ENCODE data around the gene RABGAP1L.
A peak's percentile ranks its signal among the peaks of the same experiment; 100 is the strongest.

The RABGAP1L gene

DNA sequence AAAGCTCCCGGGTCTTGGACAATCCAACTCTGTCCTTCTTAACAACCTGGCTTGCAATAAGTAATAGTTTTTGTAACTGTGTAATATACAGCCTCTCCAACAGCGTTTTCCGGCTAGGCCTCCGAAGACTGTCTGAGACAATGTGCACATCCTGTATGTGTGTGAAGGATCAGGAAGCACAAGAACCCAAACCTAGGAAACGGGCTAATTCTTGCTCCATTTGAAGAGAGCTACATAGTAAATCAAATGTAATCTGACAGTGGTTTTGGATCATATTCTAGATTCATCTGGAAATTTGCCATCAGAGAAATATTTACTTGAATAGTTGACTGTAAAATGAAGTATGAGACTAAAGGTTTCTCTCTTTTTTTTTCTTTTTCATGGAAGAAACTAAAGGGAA lies 289.7 kb downstream of the RABGAP1L start:
- Histone ChIP-seq H2AFZ (ENCODE audit: low read depth, low read length, severe bottlenecking) (no peak overlapping the region), H3K79me2 (ENCODE audit: insufficient read depth, low read length) (peaks cover 6% of the 10 kb centered on the region), H3K27ac (ENCODE audit: low read depth, low read length) (no peak overlapping the region), H3K9ac (ENCODE audit: low read length) (no peak overlapping the region), H3K27me3 (ENCODE audit: low read length) (no peaks in the 10 kb centered on the region), H3K4me3 (ENCODE audit: insufficient read depth, low read length, poor library complexity, severe bottlenecking) (no peak overlapping the region), H3K9me2 (replicated peaks; ENCODE audit: insufficient read depth, low read length) (no peaks in the 10 kb centered on the region), H3K36me3 (ENCODE audit: low read length) (no peaks in the 10 kb centered on the region), H3K4me2 (ENCODE audit: low read depth, low read length, poor library complexity, severe bottlenecking) (no peak overlapping the region), H3K9me3 (ENCODE audit: insufficient read depth, low read length) (no peaks in the 10 kb centered on the region), H4K20me1 (ENCODE audit: low read depth, low read length) (no peaks in the 10 kb centered on the region), H3F3A (ENCODE audit: insufficient read depth) (0 out of 2 replicates have a peak, but pooled peaks cover 5% of the 10 kb centered on the region)
- TF ChIP-seq EZH2phosphoT487 (conservative IDR thresholded peaks at IDR 0.05; ENCODE audit: low read length), result no peak
- TF ChIP-seq, protein P1, sequence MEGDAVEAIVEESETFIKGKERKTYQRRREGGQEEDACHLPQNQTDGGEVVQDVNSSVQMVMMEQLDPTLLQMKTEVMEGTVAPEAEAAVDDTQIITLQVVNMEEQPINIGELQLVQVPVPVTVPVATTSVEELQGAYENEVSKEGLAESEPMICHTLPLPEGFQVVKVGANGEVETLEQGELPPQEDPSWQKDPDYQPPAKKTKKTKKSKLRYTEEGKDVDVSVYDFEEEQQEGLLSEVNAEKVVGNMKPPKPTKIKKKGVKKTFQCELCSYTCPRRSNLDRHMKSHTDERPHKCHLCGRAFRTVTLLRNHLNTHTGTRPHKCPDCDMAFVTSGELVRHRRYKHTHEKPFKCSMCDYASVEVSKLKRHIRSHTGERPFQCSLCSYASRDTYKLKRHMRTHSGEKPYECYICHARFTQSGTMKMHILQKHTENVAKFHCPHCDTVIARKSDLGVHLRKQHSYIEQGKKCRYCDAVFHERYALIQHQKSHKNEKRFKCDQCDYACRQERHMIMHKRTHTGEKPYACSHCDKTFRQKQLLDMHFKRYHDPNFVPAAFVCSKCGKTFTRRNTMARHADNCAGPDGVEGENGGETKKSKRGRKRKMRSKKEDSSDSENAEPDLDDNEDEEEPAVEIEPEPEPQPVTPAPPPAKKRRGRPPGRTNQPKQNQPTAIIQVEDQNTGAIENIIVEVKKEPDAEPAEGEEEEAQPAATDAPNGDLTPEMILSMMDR (IDR thresholded peaks at IDR 0.05; ENCODE audit: insufficient read depth, low read length, poor library complexity, severe bottlenecking), result no peak

DNA sequence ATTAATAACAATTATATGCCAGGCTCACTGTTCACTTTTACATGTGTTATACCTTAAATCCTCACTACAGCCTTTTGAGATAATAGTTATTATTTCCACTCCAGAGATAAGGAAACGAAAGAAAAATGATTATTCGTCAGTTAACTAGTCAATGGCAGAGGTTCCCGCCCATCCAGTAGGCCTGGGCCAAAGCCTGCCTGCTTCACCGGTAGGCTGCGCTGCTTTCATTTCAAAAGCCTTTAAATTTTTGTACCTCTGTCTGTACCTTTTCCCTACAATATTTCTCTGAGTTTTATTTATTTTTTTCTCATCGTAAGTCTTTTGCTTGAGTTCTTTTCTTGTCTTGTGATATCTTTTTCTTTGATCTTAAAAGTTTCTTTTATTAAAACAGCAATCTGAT lies 292.1 kb downstream of the RABGAP1L start:
- Histone ChIP-seq H2AFZ (ENCODE audit: low read depth, low read length, severe bottlenecking) (no peak overlapping the region), H3F3A (ENCODE audit: insufficient read depth) (0 out of 2 replicates have a peak, but pooled peaks cover 17% of the 10 kb centered on the region), H3K4me3 (ENCODE audit: insufficient read depth, low read length, poor library complexity, severe bottlenecking) (no peak overlapping the region), H3K36me3 (ENCODE audit: low read length) (no peaks in the 10 kb centered on the region), H3K4me2 (ENCODE audit: low read depth, low read length, poor library complexity, severe bottlenecking) (no peak overlapping the region), H4K20me1 (ENCODE audit: low read depth, low read length) (no peaks in the 10 kb centered on the region), H3K9me3 (ENCODE audit: insufficient read depth, low read length) (no peaks in the 10 kb centered on the region), H3K27me3 (ENCODE audit: low read length) (no peaks in the 10 kb centered on the region), H3K27ac (ENCODE audit: low read depth, low read length) (no peak overlapping the region), H3K9ac (ENCODE audit: low read length) (no peak overlapping the region), H3K9me2 (replicated peaks; ENCODE audit: insufficient read depth, low read length) (no peaks in the 10 kb centered on the region), H3K79me2 (ENCODE audit: insufficient read depth, low read length) (no peaks in the 10 kb centered on the region; the same call in 1 of the 2 replicates)
- TF ChIP-seq, protein P1 (IDR thresholded peaks at IDR 0.05; ENCODE audit: insufficient read depth, low read length, poor library complexity, severe bottlenecking), result no peak
- TF ChIP-seq EZH2phosphoT487 (conservative IDR thresholded peaks at IDR 0.05; ENCODE audit: low read length), result no peak

DNA sequence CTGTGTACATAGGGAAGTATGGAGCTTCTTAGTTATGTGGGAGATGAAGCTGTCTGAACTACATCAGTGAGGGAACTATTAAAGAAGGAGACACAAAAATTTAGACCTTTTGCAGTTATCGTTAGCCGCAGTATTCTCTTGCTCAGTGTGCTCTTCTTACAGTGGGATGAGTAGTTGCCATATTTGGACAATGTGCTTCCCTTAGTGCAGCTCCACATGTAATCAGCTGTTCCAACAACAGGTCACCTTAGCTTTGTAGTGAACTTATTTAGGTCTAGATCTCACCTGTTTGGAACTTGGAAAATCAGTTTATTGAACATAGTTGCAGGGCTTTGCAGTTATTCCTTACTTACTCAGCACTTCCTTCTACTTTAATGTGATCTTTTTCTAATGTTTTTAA lies 306.5 kb downstream of the RABGAP1L start:
- Histone ChIP-seq H2AFZ (ENCODE audit: low read depth, low read length, severe bottlenecking) (no peak overlapping the region), H3K9me2 (replicated peaks; ENCODE audit: insufficient read depth, low read length) (no peaks in the 10 kb centered on the region), H4K20me1 (ENCODE audit: low read depth, low read length) (no peaks in the 10 kb centered on the region; the same call in 1 of the 2 replicates), H3K9me3 (ENCODE audit: insufficient read depth, low read length) (0 out of 2 replicates have a peak, but pooled peaks cover 5% of the 10 kb centered on the region), H3K36me3 (ENCODE audit: low read length) (peaks cover 6% of the 10 kb centered on the region; the same call in 1 of the 2 replicates), H3F3A (ENCODE audit: insufficient read depth) (0 out of 2 replicates have a peak, but pooled peaks cover 2% of the 10 kb centered on the region), H3K9ac (ENCODE audit: low read length) (no peak overlapping the region), H3K27ac (ENCODE audit: low read depth, low read length) (peak overlapping the region; percentile 39; the same call in 1 of the 2 replicates), H3K27me3 (ENCODE audit: low read length) (no peaks in the 10 kb centered on the region), H3K4me3 (ENCODE audit: insufficient read depth, low read length, poor library complexity, severe bottlenecking) (no peak overlapping the region), H3K79me2 (ENCODE audit: insufficient read depth, low read length) (no peaks in the 10 kb centered on the region), H3K4me2 (ENCODE audit: low read depth, low read length, poor library complexity, severe bottlenecking) (no peak overlapping the region)
- no peak for TF ChIP-seq EZH2phosphoT487 (conservative IDR thresholded peaks at IDR 0.05; ENCODE audit: low read length)
- TF ChIP-seq, protein P1 (IDR thresholded peaks at IDR 0.05; ENCODE audit: insufficient read depth, low read length, poor library complexity, severe bottlenecking), result no peak
